ENCODE data around the gene TCOF1.

Gene TCOF1

DNA sequence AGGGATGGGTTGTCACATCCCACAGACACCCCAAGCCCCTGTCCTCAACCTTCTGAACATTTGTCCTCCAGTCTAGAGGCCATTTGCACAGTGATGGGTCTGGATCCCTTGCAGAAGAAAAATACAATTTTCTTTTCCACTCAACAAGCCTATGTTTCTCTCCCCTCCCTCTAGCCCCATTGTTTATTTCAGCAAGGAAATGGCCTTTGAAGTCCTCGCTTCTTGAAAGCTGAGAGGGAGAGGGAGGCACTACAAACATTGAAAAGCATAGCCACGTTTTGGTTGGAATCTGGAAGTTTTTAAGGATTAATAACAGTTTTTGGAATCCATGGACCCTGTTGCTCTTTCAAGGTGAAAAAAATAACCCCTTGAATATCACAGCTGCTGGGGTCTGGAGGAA is 30.8 kb upstream of the TCOF1 start:
- no peak for DNase-seq (ENCODE audit: low read depth)

DNA sequence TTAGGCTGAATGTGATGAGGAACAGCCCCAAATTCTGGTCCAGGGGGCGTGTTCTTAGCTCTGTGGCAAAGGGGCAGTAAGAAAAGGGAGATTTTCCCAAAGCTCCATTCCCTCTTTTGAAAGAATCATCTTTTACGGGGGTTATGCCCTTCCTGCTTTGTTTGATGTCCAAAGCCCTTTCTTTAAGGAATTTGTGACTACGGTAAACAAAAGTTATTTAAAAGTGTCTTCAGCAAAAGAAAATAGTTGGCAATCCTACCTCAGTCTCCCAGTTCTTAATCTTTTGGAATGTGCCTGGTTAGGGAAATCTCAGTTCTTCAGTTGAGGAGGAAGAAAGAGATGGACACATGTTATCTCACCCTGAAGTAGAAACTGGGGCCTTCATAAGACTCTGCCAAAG is 30.4 kb upstream of the TCOF1 start:
- DNase-seq (ENCODE audit: low read depth) = no peak

DNA sequence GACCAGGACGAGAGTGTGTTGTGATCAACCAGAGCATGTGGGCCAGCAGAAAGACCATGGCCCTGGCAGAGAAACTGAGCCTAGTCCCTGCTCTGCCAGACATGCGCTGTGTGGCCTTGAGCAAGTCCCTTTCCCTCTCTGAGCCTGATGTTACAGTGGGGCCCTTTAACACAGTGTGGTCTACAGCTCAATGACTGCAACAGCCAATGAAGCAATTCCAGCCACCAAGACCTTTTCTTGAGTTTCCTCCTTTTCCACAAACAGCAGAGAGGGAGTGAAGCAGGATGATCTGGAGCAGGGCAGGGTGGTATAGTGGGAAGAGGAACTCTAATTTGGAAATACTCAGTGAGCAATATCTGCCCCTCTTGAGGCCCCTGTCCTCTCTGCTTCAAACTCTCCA is 29.0 kb upstream of the TCOF1 start:
- DNase-seq (ENCODE audit: low read depth) = no peak

DNA sequence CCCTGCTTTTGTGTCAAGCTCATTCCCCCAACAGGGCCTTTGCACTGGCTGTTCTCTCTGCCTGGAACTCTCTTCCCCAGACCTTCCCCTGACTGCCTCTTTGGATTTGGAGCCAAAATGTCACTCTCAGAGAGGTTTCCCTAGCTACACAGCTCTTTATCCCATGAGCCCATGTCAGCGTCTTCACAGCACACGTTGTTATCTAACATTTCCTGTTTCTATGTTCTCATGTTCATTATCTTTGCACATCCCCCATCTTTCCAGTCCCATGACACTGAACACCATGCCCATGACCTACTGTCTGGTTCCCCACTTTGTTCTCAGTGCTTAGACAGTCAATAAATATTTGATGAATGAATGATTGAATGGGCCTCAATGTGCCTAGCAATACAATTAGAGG is 28.5 kb upstream of the TCOF1 start:
- DNase-seq (ENCODE audit: low read depth) = no peak

DNA sequence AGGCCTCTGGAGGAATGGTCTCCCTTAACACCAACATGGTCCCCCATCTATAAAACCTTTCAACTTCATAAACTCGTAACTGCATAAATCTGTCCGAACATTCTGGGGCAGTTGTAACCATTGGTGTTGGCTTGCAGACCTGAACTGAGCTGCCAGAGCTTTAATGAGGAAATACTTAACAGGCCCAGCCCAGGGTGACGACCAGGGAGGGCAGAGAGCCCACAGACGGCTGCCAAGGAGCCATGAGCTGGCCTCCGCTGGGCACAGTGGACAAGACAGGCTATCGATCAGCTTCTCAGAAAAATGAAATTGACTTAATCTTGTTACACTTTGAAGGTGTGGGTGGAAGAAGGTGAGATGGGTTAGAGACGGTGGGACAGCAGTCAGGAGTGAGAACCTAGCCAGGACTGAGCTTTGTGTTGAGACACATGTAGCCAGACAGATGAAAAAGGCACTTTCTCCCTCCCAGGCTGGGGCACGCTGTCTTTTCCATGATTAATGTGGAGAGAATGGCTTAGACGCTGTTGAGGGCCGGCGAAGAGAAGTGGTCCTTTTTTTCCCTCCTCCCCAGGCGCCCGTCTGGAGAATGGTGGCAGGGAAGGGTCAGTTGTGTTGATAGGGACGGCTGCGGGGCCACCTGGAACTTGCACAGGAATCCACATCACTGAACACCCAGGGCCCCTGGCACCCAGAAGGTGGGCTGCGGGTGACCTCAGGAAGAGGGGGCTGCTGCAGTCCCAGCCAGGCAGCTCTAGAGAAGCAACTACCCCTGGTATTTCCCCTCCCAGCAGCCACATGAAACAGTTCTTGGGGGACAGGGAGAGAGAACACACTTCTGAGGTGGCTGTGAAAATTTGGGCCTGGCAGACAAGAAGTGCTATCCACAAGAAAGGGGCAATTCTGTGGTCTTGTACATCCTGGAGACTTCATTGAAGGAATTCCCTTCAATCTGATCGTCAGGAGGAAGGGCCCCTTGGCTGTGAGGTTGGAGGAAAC is 27.3 kb upstream of the TCOF1 start:
- DNase-seq (ENCODE audit: low read depth) = no peak

DNA sequence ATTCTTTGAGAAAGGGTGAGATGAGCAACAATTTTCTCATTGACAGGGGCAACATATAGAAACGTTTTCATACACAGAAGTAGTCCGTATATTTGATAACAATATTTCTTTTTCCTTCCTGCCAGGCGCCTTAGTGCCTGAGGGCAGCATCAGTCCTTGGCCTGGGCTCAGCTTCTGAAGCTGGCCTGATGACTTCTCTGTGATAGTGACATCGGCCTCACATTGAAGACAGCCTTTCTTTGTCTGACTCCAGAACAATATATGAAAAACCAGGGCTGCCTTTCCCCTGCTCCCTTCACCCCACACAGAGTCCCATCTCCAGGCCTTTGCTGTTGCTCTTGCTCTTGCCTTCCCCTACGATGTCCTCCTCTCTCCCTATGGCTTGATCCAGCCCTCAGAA is 24.1 kb upstream of the TCOF1 start:
- DNase-seq (ENCODE audit: low read depth) = no peak

DNA sequence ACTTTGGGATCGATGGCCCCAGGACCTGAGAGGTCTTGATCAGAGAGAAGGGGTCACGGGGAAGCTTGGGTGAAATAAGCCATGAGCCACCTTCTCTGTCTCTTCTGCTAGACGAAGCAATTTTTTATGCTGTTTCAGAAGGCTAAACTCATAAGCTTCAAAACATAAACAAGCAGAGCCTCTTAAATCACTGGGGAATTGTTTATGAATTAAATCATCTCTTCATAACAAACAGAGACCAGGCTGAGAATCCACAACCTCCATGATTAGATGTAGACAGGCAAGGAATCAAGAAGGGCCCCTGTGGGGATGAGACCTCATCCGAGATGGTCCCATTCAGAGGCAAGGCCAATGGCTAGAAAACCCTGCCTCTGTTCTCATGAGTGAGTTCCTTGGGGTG is 21.7 kb upstream of the TCOF1 start:
- no peak for DNase-seq (ENCODE audit: low read depth)

DNA sequence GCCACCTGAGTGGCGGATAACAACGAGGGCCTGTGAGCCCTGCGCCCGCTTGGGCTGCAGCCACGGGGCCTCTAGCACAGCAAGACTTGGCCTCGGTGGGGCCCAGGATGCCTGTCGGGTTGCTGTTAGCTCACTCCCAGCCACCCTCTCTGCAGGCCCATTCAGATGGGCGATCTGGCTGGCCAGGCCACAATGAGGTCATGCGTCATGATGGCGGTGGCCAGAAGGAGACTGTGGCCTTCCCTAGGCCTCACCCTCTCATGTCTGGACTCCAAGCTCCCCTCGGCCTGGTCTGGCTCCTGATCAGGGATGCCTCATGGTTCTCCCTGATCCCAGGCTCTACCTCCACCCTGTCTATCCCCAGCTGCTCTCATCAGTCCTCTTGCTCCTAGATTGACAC is 19.0 kb upstream of the TCOF1 start:
- DNase-seq (ENCODE audit: low read depth) = no peak

DNA sequence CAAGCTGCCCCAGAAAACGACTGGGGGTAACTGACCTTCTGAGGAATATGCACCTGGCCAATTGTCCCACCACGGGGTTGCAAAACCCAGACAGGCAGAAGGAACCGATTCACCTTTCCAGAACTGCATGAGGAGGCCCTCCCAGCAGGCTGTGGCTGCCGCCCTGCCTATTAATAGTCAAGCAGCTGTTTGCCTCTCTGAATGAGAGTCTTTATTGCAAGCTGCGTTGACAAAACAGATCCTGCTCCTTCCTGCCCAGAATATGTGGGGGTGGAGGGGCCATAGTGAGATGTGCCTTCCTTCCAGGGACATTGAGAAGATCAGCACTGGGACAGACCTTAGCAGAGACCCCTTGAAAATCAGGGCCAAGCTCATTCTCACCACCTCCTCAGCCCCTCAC is 18.3 kb upstream of the TCOF1 start:
- DNase-seq (ENCODE audit: low read depth) = no peak

DNA sequence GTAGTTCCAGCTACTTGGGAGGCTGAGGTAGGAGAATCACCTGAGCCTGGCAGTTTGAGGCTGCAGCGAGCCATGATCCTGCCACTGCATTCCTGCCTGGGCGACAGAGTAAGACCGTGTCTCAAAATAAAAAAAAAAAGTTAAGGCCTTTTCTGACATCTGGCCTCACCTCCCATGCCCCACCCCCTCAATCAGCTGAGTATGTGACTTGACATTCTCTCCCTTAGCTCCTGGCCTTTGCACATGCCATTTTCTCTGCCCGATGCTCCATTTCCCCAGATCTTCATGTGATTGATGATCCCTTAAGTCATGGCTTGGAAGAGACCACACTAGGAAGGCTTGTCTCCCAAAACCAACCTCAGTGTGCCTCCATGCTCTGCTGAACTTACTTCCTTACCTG is 17.7 kb upstream of the TCOF1 start:
- DNase-seq (ENCODE audit: low read depth) = no peak

DNA sequence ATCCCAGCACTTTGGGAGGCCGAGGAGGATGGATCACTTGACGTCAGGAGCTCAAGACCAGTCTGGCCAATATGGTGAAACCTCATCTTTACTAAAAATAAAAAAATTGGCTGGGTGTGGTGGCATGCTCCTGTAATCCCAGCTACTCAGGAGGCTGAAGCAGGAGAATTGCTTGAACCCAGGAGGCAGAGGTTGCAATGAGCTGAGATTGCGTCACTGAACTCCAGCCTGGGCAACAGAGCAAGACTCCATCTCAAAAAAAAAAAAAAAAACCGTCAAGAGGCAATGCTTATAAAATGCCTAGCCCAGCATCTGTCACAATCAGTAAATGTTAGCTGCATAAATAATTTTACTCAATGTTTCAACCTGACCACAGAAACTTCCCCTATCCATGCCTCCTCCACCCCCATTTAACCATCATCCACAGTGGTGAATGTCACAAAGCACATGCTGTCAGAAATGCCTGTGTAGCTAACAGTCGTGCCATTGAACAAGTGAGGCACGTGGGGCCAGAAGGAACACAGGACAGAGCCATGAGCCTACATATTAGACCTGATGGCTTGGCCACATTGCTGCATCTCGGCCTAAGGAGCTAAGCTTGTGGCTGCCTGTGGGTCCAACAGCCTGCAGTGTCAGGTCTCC is 16.8 kb upstream of the TCOF1 start:
- no peak for DNase-seq (ENCODE audit: low read depth)

DNA sequence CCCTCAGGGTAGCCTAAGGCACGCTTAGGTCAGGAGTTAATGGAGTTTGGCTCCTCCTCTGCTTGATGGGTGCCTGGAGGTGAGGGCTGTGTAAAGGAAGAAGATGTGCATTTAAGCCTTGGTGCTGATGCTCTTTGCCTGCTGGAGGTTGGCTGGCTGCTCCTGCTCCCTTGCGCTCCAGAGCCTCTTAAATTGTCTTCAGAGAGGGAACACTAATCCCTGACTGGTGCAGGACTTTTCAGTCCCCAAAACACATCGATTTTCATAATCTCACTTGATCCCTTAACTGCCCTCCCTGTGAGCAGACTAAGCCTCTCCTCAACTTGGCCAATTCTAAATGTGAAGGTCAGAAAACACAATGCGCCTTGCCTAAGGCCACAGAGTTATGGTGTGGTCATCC is 16.2 kb upstream of the TCOF1 start:
- DNase-seq (ENCODE audit: low read depth) = no peak

DNA sequence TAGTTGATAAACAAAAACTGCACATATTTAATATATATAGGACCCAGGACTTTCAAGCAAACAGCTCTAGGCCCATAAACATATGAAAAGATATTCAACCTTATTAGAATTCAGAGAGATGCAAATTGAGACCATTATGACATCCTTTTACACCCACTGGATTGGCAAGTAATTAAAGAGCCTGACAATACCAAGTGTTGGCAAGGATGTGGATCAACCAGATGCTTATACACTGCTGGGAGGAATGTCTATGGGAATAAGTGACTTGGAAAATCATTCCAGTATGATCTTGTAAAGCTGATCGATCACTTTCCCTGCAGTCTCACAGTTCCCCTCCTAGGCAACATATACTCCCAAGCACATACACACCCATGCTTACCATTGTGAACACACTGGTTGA is 15.5 kb upstream of the TCOF1 start:
- DNase-seq (ENCODE audit: low read depth) = no peak

DNA sequence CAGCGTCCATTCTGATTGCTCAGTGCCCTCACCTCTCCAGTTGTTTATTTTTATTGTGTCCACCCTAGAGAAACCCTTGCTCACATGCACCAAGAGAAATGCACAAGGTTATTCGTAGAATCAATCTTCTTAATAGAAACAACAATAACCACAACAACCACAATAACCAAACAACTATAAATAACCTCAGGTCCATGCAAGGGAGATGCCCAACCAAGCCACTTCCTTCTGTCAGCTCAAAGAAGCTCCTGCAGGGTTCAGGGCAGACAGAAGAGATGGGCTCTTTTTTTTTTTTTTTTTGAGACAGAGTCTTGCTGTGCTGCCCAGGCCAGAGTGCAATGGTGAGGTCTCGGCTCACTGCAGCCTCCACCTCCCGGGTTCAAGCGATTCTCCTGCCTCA is 14.9 kb upstream of the TCOF1 start:
- DNase-seq (ENCODE audit: low read depth) = no peak

DNA sequence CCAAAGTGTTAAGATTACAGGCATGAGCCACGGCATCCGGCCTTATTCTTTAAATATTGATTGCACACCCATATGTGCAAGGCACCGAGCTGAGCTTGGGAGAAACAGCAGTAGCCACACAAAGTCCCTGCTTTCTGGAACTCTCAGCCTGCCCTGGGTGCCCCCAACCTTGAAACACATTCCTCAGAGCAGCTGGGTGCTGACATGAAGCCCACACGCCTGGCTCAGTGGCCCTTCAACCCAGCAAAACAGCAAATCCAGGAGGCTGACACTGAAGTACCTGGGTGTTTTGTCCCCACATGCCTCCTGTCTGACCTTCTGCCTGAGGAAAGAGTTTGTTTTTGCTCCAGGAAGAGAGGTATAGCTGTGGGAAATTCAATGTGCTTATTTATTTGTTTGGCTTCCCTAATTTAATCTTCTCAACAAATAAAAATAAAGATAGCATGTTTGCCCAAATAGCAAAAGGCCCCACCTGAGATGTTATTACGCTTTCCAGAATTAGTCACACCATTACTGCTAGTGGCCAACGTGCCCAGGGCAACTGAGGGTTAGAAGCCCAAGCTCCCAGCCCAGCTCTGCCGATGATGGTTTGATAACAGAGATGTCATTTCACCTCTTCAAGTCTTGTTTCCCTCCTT is 13.4 kb upstream of the TCOF1 start:
- DNase-seq (ENCODE audit: low read depth) = no peak

DNA sequence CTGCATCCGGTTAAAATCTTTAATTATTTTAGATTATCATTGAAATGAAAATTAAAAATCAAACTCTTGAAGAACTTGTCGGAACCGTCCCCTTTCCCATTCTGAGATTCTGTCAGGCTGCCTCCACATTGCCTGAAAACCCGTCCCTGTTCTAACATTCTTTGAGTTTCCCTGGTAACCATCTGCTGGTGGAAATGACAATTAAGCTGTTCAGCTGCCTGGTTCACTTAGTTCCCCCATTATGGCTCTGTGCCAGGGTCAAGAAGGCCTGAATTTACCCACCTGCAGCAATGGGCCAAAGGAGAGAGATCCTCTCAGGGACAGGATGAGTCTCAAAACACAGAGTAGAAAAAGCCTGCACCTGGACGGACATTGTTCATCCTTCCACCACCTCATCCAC is 11.8 kb upstream of the TCOF1 start:
- DNase-seq (ENCODE audit: low read depth) = no peak

DNA sequence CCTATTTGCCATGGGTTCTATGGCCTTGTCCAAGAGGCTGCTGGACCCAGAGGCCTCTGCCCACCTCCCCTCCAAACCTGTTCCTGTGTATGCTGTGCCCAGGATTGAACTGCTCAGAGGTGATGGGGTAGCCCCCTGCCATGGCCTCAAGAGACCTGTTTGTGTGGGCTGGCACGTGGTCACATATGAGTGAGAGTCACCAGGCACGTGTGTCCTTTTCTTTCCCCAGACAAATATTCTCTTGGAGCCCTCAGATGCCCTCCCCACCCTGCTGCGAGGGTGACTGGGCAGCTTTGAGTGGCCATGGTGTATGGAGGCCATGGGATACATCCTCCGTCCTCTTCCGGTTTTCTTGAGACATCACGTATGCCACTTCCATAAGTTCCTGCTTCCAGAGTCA is 10.9 kb upstream of the TCOF1 start:
- no peak for DNase-seq (ENCODE audit: low read depth)

DNA sequence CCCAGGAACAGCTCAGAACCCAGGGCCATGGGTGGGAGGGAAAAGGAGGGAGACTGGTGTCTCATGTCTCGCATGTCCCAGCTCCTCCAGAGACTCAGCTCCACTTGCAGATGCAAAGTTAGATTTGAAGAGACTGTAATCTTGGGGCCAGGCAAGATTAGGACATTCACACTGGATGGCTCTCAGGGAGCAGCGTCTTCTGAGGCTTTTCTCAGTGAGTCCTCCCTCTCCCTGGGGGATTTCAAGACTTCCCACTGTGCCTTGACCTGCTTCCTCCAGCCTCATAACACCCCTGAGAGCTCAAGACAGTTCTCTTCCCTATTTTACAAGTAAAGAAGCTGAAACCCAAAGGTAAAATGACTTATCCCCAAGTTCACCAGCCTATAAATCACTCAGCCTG is 10.5 kb upstream of the TCOF1 start:
- DNase-seq (ENCODE audit: low read depth) = no peak

DNA sequence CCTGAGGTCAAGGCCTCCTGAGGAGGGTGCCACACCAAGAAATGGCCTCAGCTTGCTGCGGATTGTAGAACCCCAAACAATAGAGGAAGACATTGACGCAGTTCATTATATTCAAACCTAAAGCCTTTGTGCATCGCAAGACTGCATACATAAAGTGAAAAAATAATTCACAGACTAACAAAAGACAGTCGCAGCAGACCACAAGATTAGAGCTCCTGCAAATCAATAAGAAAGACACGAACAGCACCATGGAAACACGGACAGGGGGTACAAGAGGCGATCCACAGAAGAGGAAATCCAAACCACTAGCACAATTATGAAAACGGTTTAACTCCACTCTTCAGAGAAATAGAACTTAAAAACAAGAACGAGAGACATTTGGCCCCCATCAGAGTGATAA is 10.0 kb upstream of the TCOF1 start:
- no peak for DNase-seq (ENCODE audit: low read depth)

DNA sequence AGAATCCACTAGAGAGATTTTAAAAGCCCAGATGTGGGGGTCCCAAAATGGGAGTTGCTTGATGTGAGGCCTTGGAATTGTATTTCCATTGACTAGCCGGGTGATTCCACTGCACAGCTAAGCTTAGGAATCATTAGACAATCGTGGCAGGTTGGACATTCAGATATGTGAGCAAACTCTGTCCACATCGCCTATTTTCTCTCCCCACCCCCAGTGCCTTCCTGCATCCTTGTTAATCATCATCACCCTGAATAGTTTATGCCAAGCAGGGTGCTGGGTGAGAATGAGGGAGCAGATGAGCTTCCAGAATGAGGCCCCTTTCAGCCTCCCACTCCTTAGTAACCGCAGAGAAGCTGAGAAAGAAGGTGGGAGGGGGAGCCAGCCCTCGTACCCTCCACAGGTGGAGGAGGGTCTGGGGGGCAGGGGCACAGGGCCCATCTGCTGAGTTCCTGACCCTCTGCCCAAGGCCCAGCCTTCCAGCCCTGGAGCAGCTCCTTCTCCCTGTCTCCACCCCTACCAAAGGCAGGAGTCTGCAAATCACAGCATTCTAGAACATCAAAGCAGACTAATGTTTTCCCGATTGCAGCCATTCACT is 7.7 kb upstream of the TCOF1 start:
- no peak for DNase-seq (ENCODE audit: low read depth)

DNA sequence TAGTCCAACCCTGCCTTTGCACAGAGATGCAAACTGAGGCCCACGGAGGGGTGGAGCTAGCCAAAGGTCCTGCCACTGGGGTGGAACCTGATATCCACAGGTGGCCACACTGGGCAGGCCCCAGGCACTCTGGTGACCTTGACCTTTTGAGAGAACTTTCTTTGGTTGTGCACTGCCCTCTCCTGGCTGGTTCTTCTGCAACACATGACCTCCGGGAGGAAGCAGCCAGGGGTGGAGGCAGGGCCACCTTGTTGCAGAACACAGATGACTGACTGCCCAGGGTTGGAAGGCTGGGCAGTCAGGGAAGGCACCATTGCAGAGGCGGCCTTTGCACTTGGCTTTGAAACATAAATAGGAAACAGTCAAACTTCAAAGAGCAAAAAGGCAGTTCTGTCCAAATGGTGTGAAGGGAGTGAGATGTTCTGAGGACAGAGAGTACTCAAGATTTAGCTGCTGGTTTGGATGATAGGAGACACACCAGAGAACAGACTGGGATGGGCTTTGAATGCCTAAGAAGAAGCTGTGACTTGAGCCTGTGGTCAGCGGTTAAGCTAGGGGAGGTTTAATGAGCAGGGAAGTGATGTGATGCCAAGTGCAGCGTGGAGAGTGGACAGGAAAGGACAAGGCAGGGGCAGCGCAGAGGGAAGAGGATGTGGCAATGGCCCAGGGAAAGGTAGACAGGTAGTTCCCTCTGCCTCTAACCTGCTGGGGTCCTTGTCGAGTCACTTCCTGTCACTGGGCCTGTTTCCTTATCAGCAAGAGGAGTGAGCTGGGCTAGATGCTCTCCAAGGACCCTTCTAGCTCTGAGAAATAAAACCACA is 6.8 kb upstream of the TCOF1 start:
- DNase-seq (ENCODE audit: low read depth) = no peak
